Activated CD4-positive, alpha-beta T cell treated with anti-CD3 and anti-CD28 coated beads, Interleukin-2, Interleukin-6, amounts not matched to agents 100 ng/mL and 50 ng/mL, durations not matched to agents 16 hours and 8 hours (primary cell): ENCODE results near the gene MCF2L.
"Not testable (repeated sequence)": the region's sequence is repeated elsewhere in the genome, so short reads cannot be mapped to it uniquely, and the experiment has no call there.

ENCODE experiments used
- DNase-seq: peaks from one replicate; pipeline ENCODE4 v3.0.0-alpha.2; 2020

MCF2L gene

GRCh38 chr13:113072376-113072775, 103.4 kb downstream of the MCF2L start:
- no peak for DNase-seq

- no peak for DNase-seq
Observed at GRCh38 chr13:113073942-113074341, 104.9 kb downstream of the MCF2L start.

GRCh38 chr13:113074401-113074800, 105.4 kb downstream of the MCF2L start:
- DNase-seq, result no peak

GRCh38 chr13:113074876-113075275, 105.9 kb downstream of the MCF2L start:
- DNase-seq, result no peak

GRCh38 chr13:113075711-113076110, 106.7 kb downstream of the MCF2L start:
- DNase-seq, result no peak

- no peak for DNase-seq
Observed at GRCh38 chr13:113076681-113077401, 107.8 kb downstream of the MCF2L start.

GRCh38 chr13:113077566-113077952, 108.5 kb downstream of the MCF2L start:
- no peak for DNase-seq

GRCh38 chr13:113077953-113078901, 109.2 kb downstream of the MCF2L start:
- DNase-seq, result no peak

- no peak for DNase-seq
Observed at GRCh38 chr13:113078902-113079780, 110.1 kb downstream of the MCF2L start.

- not testable (repeated sequence) for DNase-seq
Observed at GRCh38 chr13:113079781-113080080, 110.7 kb downstream of the MCF2L start.

GRCh38 chr13:113080361-113080831, 111.4 kb downstream of the MCF2L start:
- DNase-seq, result no peak

GRCh38 chr13:113080901-113081521, 112.0 kb downstream of the MCF2L start:
- no peak for DNase-seq

- no peak for DNase-seq
Observed at GRCh38 chr13:113082198-113083021, 113.4 kb downstream of the MCF2L start.

GRCh38 chr13:113083022-113083373, 114.0 kb downstream of the MCF2L start:
- no peak for DNase-seq

GRCh38 chr13:113083402-113084061, 114.5 kb downstream of the MCF2L start:
- no peak for DNase-seq

GRCh38 chr13:113084094-113084942, 115.3 kb downstream of the MCF2L start:
- no peak for DNase-seq

GRCh38 chr13:113084943-113085540, 116.0 kb downstream of the MCF2L start:
- DNase-seq, result no peak

- no peak for DNase-seq
Observed at GRCh38 chr13:113086031-113086750, 117.2 kb downstream of the MCF2L start.
